Measurements from ENCODE around the gene ZNF304.
A peak's percentile ranks its signal among the peaks of the same experiment; 100 is the strongest.

The ZNF304 gene

DNA sequence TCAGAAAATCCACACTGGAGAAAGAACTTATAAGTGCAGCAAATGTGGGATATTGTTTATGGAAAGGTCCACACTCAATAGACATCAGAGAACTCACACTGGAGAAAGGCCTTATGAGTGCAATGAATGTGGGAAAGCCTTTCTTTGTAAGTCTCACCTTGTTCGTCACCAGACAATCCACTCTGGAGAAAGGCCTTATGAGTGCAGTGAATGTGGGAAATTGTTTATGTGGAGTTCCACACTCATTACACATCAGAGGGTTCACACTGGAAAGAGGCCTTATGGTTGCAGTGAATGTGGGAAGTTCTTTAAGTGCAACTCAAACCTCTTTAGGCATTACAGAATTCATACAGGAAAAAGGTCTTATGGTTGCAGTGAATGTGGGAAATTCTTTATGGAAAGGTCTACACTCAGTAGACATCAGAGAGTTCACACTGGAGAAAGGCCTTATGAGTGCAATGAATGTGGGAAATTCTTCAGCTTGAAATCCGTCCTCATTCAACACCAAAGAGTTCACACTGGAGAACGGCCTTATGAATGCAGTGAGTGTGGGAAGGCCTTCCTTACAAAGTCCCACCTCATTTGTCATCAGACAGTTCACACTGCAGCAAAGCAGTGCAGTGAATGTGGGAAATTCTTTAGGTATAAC is 26.6 kb downstream of the ZNF304 start:
- H3K4me1 Mint-ChIP-seq (ENCODE audit: low read depth): no peaks in the 10 kb centered on the region
- H3K4me3 Mint-ChIP-seq: no peak overlapping the region
- H3K36me3 Mint-ChIP-seq (ENCODE audit: low read depth): peaks cover 80% of the 10 kb centered on the region
- peaks cover 51% of the 10 kb centered on the region for H3K9me3 Mint-ChIP-seq
- H3K27me3 Mint-ChIP-seq: no peaks in the 10 kb centered on the region
- H3K27ac Mint-ChIP-seq: no peak overlapping the region

DNA sequence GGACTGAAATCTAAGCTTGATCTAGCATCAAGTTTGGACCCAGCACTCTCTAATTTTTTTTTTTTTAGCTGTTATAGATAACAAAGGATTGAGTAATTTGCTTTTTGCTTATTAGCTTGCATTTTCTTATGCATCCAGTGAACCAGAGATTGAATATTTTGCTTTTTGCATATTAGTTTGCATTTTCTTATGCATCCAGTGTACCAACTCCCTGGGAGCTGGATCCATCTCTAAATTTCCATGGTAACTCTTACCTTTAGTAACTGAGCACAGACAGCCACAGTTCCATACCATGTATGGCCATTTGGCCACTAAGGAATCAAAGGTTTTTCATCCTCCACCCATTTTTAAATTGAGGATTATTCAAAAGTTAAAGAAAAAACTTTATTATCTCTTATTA is 29.9 kb downstream of the ZNF304 start:
- Mint-ChIP-seq H3K9me3 (peaks cover 49% of the 10 kb centered on the region), H3K27ac (no peak overlapping the region), H3K4me3 (no peak overlapping the region), H3K36me3 (ENCODE audit: low read depth) (peaks cover 47% of the 10 kb centered on the region), H3K27me3 (no peaks in the 10 kb centered on the region), H3K4me1 (ENCODE audit: low read depth) (no peaks in the 10 kb centered on the region)

DNA sequence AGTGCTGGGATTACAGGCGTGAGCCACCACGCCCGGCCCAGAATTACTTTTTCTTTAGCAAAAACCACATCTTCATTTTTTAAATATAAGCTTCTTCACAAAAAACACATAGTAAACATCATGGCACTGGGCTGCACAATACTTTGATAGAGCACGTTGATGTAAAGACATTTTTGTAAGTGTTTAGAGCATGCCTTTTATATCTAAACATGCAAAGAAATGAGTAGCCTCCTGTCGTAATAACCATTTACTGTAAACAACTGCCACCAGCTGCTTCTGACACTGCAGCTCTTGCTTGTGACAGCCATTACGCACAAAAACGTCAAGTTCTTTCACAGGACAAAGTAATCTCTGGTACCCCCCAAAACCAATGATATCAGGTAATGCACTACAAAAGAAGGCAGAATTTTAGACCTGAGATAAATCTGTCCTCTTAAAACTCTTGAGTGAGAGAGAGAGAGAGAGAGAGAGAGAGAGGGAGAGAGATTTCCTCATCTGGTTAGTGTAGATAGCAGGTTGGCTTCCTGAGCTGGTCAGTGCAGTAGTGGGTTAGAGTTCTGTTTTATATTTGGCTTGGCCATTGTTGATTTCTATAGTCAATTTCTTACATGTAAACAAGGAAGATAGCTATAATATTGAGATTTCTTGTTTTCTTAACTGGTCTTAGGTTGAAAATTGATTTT is 31.9 kb downstream of the ZNF304 start:
- Mint-ChIP-seq H3K27me3 (no peaks in the 10 kb centered on the region), H3K9me3 (peaks cover 34% of the 10 kb centered on the region), H3K27ac (no peak overlapping the region), H3K36me3 (ENCODE audit: low read depth) (peaks cover 26% of the 10 kb centered on the region), H3K4me3 (no peak overlapping the region), H3K4me1 (ENCODE audit: low read depth) (no peaks in the 10 kb centered on the region)

GRCh38 chr19:57389194-57389729 is 38.2 kb downstream of the ZNF304 start:
- peaks cover 43% of the 10 kb centered on the region for H3K4me1 Mint-ChIP-seq (ENCODE audit: low read depth)
- H3K4me3 Mint-ChIP-seq: peak overlapping the region; percentile 95
- peaks cover 27% of the 10 kb centered on the region for H3K9me3 Mint-ChIP-seq
- peak overlapping the region; percentile 97 for H3K27ac Mint-ChIP-seq
- no peaks in the 10 kb centered on the region for H3K27me3 Mint-ChIP-seq
- peaks cover 19% of the 10 kb centered on the region for H3K36me3 Mint-ChIP-seq (ENCODE audit: low read depth)

- H3K36me3 Mint-ChIP-seq (ENCODE audit: low read depth): peaks cover 26% of the 10 kb centered on the region
- peaks cover 29% of the 10 kb centered on the region for H3K9me3 Mint-ChIP-seq
- peak within 1 kb of the TSS; percentile 97 for H3K27ac Mint-ChIP-seq
- H3K4me3 Mint-ChIP-seq: peak within 1 kb of the TSS; percentile 95
- H3K27me3 Mint-ChIP-seq: no peaks in the 10 kb centered on the region
- H3K4me1 Mint-ChIP-seq (ENCODE audit: low read depth): peaks cover 46% of the 10 kb centered on the region
Measured at GRCh38 chr19:57389730-57390598, 38.9 kb downstream of the ZNF304 start, which contains the start of gene ZNF548. ZNF548 (plus strand) TSS chr19:57389854; CDS start chr19:57390100, 246 bp downstream.

DNA sequence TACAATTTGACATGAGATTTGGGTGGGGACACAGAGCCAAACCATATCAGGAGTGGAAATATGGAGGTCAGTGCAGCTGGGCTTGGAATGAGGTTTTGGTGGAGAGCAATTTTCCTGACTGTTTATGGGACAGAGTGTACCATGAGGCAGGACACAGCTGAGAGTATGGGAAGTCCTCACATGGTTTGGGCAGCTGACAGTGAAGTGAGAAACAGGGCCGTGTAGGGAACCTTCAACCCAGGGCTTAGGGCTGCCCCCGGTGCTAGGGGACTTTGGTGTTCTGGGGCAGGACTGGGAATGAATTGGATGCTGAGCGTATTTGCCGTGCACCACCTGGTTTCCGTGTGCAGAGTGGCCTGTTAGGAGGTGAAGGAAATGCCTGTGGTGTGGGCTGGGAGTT is 44.6 kb downstream of the ZNF304 start:
- Mint-ChIP-seq H3K4me1 (ENCODE audit: low read depth) (peaks cover 27% of the 10 kb centered on the region), H3K4me3 (no peak overlapping the region), H3K27me3 (no peaks in the 10 kb centered on the region), H3K27ac (no peak overlapping the region), H3K36me3 (ENCODE audit: low read depth) (peaks cover 82% of the 10 kb centered on the region), H3K9me3 (peaks cover 34% of the 10 kb centered on the region)

- no peaks in the 10 kb centered on the region for H3K27me3 Mint-ChIP-seq
- no peak overlapping the region for H3K27ac Mint-ChIP-seq
- H3K4me1 Mint-ChIP-seq (ENCODE audit: low read depth): peaks cover 7% of the 10 kb centered on the region
- peaks cover 82% of the 10 kb centered on the region for H3K36me3 Mint-ChIP-seq (ENCODE audit: low read depth)
- H3K4me3 Mint-ChIP-seq: no peak overlapping the region
- peaks cover 43% of the 10 kb centered on the region for H3K9me3 Mint-ChIP-seq
Measured at GRCh38 chr19:57398868-57399267, 47.8 kb downstream of the ZNF304 start.

DNA sequence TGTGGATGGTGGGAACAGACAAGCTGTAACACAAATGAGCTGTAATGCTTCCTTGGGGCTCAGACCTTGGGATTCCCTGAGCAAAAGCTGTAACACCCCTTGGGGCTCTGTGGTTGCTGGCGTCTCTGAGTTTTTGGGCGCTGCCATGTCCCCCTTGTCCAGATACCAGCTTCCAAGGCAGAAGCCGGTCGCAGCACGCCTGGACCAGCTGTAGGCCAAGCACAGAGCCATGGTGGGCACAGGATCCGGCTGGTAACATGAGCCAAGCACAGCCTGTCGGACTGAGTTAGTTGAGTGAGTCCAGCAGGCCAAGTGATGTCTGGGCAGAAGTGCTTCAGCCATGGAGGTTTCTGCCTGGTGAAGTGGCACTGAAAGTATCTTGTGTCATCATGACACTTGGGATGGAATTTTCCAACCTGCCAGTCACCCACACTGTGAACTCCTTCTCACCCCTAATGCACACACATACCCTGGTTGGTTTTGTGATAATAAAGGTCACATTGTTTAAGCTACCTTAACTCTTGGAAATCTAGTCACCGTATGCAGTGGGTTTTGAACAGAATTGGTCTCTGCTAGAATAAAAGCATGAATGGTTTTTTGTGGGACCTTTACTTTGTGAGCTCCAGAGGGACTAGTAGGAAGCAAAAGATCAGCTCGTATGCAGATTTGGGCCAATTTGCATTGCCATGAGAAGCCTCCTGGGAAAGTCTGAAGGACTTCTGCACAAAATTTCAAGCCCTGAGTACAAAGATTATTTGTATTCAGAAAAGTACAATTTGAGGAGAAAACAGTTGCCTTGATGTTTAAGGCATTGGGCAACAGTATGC is 52.9 kb downstream of the ZNF304 start:
- Mint-ChIP-seq H3K4me3 (no peak overlapping the region), H3K27ac (no peak overlapping the region), H3K4me1 (ENCODE audit: low read depth) (peaks cover 4% of the 10 kb centered on the region), H3K27me3 (no peaks in the 10 kb centered on the region), H3K36me3 (ENCODE audit: low read depth) (peaks cover 31% of the 10 kb centered on the region), H3K9me3 (peaks cover 17% of the 10 kb centered on the region)

DNA sequence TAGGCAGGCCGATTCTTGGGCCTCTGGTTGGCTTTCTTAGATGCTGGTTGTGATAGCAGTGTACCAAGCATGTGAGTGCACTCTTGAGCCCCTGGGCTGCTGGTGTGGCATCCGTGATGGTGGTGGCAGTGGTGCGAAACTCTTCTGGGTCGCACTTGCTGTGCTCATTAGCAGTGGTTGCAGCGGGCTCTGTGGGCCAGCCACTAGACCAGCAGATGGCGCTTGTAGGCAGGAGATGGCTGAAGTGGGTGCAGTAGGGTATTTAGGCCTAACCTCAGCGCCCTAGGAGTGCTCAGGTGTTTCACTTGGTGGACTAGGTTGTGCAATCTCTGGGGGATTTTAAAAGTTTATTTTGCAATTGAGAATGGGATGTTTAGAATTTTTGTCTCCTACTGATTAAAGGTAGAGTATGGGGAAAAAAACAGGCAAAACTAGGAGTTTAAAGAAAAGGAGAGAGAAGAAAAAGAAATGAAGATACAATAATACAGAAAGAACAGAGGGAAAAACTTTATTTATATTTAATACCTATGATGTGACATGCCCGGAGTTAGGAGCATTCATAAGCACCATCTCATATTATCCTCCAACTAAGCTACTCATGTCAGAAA is 55.5 kb downstream of the ZNF304 start:
- Mint-ChIP-seq H3K9me3 (peaks cover 13% of the 10 kb centered on the region), H3K27ac (no peak overlapping the region), H3K27me3 (no peaks in the 10 kb centered on the region), H3K4me3 (no peak overlapping the region), H3K36me3 (ENCODE audit: low read depth) (peaks cover 8% of the 10 kb centered on the region), H3K4me1 (ENCODE audit: low read depth) (peaks cover 14% of the 10 kb centered on the region)

Data from stimulated activated naive CD8-positive, alpha-beta T cell treated with anti-CD3 and anti-CD28 coated beads, Interleukin-15, Interleukin-2, amounts not matched to agents 100 ng/mL and 50 ng/mL, for 24 hours (primary cell).